Fibroblast of skin of back (primary cell): Measurements from ENCODE around the gene TMEM184A.
"Not testable (repeated sequence)": the region's sequence is repeated elsewhere in the genome, so short reads cannot be mapped to it uniquely, and the experiment has no call there.

ENCODE experiments used
- DNase-seq: peaks from one replicate; pipeline ENCODE4 v3.0.0-alpha.2; 2013

TMEM184A gene

DNA sequence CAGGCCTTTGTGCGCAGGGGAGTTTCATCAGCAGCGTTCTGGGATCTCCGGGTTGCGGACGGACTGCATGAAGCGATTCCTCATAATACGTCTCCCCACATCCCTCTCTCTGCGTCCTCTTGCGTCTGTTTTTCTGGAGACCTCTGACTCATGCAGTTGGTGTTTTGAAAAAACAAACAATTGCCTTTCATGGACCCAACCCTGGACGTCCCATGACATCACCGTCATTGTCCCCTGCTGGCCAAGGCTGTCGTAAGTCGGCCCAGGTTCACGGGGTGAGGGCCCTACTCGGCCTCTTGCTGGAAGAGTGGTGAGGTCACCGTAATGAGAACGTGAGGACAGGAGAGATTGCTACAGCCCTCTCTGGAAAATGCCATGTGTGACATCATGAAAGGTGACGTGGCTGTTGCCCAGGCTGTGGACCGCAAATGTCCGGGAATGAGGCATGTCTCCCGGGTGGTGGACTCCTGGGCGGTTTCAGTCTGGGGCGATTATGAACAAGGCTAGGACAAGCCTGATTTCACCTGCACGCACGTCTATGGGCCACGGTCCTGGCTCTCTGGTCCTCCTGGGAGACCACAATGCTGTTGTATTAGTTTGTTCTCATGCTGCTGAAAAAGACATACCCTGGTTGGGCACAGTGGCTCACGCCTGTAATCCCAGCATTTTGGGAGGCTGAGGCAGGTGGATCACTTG lies 35.3 kb downstream of the TMEM184A start:
- peak; percentile 83 for DNase-seq

DNA sequence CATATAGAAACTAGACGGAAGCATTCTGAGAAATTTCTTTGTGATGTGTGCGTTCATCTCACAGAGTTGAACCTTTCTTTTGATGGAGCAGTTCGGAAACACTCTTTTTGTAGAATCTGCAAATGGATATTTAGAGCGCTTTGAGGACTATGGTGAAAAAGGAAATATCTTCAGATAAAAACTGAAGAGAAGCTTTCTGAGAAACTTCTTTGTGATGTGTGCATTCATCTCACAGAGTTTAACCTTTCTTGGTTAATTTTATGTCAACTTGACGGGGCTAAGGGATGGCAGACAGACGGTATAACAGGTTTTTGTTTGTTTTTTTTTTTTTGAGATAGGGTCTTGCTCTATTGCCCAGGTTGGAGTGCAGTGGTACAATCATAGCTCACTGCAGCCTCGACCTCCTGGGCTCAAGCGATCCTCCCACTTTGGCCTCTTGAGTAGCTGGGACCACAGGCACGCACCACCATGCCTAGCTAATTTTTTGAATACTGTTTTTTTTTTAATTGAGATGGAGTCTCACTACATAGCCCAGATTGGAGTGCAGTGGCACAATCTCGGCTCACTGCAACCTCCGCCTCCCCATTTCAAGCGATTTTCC lies 36.6 kb downstream of the TMEM184A start:
- not testable (repeated sequence) for DNase-seq

DNA sequence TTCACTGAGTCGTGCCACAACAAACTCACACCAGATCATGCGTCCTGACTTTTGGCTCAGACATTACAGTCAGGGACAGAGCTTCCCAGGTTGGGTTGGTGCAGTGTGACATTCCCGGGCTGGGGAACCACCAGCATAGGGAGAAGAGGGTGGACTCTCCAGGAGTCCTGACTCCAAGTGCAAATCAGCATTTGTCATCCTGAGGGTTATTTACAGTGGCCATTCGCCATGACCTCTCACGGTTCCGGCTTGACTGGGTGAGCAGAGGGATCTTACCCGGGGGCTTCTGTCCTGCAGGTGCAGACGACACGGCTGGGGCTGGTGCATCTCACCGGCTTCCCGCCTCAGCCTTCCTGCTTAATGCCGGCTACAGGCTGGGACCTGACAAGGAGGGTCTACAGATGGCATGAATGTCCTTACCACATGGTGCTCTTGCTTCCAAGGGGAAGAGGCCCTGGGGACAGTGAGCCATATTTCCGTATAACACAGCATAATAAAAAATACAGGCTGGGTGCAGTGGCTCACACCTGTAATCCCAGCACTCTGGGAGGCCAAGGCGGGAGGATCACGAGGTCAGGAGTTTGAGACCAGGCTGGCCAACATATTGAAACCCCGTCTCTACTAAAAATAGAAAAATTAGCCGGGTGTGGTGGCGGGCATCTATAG lies 39.3 kb downstream of the TMEM184A start:
- DNase-seq = peak; percentile 44

DNA sequence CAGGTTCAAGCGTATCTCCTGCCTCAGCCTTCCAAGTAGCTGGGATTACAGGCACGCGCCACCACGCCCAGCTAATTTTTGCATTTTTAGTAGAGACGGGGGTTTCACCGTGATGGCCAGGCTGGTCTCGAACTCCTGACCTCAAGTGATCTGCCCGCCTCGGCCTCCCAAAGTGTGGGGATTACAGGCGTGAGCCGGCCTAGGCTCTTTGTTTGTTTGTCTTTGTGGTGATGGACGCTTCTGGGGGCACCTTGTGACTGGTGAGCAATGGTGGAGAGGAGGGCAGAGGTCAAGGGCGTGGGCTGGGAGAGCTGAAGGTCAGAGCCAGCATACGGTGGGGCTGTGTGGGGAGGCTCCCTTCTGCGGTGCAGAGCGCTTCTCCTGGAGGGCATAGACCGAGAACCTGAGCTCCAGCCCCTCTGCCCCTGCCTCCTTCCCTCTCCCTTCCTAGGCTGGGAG lies 40.5 kb downstream of the TMEM184A start:
- DNase-seq = not testable (repeated sequence)

DNA sequence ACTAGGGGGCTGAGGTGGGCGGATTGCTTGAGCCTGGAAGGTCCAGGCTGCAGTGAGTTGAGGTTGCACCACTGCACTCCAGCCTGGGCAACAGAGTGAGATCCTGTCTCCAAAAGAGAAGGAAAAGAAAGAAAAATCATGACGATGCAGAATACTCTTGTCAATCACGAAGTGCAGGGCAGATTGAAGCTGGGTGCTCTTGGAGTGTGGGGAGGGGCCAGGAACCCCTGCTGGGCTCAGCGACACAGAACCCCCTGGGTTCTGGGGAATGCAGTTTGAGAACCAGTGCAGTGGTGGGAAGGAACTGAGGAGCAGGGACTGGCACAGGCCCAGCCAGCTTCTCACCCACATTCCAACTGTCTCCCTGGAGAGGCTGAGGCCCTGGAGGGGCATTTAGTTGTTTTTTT lies 41.0 kb downstream of the TMEM184A start:
- peak; percentile 77 for DNase-seq

GRCh38 chr7:1514407-1514806 lies 41.6 kb downstream of the TMEM184A start:
- no peak for DNase-seq

DNA sequence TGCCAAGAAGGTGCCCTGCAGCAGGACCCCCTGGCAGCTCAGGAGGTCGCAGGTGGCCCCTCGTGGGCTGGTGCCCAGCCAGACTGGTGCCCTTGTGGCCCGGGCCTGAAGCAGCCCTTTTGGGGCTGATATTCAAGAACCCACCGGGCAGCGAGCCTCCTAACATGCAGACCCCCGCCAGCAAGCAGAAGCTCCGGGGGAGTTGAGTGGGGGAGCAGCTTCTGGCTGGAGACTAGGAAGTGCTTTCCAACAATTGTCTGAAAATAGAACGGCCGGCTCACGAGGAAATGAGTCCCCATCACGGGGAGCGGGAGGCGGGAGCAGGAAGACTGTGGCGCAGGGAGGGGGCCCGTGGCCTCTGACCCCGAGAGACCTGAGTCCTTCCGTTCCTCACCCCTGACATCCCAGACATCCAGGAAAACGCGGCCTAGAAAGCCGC lies 42.3 kb downstream of the TMEM184A start:
- peak; percentile 27 for DNase-seq

DNA sequence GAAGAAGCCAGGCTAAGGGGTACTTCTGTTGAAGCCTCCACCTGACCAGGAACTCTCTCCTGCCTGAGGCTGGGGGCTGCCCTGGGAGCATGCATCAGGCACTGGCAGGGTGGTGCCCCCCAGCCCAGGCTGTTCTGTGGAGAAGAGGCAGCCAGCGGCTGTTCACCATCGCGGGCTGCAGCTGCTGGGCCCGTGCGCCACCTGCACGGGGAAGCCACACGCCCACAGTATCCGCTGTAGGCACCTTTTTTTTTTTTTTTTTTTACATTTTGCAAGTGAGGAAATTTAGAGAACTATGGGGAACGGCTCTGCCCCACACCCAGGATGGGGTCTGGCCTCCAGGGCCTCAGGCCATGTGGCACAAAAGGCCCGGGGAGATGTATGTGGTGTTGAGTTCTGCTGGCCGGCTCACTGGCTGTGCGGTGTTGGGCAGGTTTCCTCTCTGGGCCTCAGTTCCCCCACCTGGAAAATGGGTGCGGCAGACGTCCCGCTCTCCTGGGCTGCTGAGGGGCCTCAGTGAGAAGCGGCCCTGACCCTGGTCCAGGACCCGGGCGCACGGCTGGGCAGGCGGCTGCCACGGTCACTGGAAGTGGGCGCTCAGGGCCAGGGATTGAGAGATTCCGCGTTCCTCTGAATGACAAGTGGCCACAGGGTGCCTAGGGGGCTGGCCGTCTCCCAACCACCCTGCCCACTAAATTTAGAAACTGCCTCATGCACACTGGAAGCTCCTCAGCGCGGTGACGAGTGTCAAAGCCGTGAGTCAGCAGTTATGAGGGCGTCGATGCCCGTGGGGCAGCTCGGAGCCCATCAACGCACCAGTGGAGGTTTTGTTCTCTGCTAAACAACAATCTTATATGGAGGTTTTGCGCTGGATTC lies 43.0 kb downstream of the TMEM184A start:
- peak; percentile 96 for DNase-seq

DNA sequence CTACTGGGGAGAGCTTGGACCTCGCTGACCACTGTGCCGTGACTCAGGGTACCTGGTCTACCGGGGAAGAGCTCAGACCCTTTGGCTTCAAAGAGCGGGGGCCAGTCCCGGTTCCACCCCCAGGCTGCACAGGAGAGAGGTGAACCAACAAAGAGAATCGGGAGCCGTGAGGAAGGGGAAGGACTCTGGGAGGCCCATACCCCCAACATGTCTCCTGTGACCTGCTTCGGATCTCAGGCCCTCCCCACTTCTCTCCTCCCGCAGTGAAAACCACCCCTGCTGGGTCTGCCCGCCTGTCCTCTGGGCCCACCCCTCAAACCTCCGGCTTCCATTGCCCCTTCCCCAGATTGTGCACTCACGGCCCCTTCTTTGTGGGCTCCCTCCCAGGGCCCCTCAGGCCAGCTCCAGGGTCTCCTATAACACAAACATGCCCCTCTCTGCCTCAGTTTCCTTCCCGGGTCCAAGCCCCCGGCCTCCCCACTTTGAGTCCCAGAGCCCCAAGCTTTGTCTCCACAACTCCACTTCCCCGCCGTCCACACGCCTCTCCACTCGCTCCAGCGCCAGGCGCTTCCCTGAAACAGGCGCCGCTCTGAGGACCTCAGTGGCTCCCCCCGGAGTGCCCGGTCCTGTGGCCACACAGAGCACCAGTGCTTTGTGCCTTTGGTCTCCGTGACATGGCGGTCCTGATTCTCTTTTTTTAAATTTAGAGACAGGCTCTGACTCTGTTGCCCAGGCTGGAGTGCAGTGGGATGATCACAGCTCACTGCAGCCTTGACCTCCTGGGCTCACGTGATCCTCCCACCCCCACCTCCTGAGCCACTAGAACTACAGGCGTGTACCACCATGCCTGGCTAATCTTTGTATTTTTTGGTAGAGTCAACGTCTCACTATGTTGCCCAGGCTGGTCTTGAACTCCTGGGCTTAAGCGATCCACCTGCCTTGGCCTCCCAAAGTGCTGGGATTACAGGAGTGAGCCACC lies 44.3 kb downstream of the TMEM184A start:
- DNase-seq = no peak

- DNase-seq = no peak
Measured at GRCh38 chr7:1510780-1511154, 45.2 kb downstream of the TMEM184A start.

- DNase-seq = no peak
Measured at GRCh38 chr7:1509226-1509625, 46.8 kb downstream of the TMEM184A start.

DNA sequence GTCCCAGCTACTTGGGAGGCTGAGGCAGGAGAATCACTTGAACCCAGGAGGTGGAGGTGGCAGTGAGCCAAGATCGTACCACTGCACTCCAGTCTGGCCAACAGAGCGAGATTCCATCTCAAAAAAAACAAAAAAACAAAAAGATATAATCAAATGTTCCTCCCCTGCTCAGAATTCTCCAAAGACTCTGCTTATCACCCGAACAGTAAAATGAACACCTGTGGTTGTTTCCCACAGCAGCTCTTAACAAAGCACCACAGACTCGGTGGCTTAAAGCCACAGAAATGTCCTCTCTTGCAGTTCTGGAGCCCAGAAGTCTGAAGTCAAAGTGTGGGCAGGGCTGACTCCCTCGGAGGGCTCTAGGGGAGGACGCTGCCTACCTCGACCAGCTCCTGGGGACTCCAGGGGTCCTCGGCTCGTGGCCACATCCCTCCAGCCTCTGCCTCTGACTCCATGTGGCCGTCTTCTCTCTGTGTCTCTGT lies 47.7 kb downstream of the TMEM184A start:
- DNase-seq = no peak

- DNase-seq = no peak
Measured at GRCh38 chr7:1505731-1506550, 50.1 kb downstream of the TMEM184A start.

DNA sequence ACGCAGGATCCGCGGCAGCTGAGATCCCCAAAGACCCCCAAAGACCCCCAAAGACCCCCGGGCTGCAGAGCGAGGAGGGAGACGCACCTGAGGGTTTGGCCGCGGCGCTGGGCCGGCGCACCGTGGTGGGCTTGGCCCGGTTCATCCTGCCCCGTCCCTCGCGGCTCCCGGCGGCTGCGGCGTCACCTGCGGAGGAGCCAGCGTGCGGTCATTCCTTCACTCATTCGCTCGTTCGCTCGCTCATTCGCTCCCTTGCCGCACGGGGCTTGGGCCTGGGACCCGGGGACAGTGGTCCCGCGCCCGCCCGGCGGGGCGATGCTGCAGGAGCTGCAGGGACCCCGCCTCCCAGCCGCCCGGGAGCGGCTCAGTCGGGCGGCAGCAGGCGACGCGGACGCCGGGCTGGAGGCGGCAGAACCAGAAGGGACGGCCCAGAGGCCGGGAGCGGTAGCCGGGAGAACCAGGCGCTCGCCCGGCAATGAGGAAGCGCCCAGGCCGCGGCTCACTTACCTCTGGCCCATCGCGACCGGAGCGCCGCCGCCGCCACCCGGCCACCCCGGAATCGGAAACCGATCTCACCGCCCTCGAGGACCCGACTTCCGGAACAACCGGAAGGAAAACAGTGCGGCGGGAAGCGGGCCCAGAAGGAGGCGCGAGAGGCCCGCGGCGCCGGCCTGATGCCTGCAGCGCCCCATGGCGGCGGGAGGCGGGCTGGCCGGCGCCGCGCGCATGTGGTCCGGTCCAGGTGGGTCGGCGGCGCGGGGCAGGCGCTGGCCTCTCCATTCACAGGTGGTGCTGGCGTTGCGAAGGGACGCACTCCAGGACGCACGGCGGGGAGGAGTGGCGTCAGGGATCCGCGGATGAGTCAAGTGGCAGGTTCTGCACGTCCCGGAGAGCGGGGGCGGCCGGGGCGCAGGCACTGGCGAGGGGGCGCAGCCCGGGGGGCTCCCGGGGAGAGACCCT lies 51.9 kb downstream of the TMEM184A start, which contains the start of gene INTS1:
TSS of gene INTS1 (minus strand) at position 574 of the 960 bp plus-strand sequence. CDS start at position 145, 429 bp downstream.
- peak; percentile 92 for DNase-seq

- no peak for DNase-seq
Measured at GRCh38 chr7:1503390-1503789, 52.6 kb downstream of the TMEM184A start.

DNA sequence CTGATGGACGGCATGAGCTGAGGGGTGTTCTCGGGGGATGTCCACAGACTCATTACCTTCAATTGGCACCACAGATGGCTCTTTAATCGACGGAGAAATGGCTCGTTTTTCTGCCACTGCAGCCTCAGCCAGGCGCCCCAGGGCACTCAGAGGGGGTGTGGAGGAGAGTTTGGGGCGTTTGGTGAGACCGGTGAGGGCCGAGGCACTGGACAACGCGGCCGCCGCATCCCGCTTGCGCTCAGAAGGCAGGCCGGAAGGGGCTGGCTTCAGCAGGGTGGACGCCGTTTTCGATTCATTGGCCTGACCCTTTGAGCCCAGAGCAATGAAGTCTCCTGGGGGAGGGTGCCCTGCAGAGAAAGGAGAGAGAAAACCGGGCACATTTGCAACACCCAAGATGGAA lies 53.2 kb downstream of the TMEM184A start:
- DNase-seq = no peak

GRCh38 chr7:1501487-1502270 lies 54.3 kb downstream of the TMEM184A start:
- DNase-seq = no peak
